HG03469 (cell line): ENCODE results near the gene DYRK1A.
A peak's percentile ranks its signal among the peaks of the same experiment; 100 is the strongest.
"Not testable (repeated sequence)": the region's sequence is repeated elsewhere in the genome, so short reads cannot be mapped to it uniquely, and the experiment has no call there.

Experiments used
- ATAC-seq: cut with Tn5 transposase; IDR thresholded peaks from one replicate; pipeline ENCODE4 v1.9.1; 2021; ENCODE audit warnings: mild to moderate bottlenecking, moderate library complexity, moderate number of reproducible peaks; ENCODE audit not compliant: unreplicated experiment

The DYRK1A gene

GRCh38 chr21:37524944-37525343 is 158.4 kb downstream of the DYRK1A start:
- ATAC-seq, result not testable (repeated sequence)

DNA sequence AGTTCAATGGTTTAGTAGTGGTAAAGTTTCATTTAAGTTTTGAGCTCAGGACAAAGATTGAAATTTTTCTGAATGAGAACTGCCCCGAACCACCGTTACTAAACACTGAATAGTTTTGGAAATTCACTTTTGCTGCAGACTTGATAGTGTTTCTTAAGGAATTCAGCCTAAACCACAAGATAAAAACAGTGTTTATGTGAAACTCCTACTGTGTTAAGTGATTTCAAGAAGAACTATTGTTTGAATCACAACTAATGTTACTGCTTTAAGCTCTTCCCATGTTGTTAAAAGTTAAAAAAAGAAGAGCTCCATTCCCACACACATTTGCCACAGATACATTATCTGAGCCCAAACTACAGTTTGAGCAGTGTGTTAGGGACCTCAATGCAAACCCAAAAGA is 159.2 kb downstream of the DYRK1A start:
- ATAC-seq, result no peak

DNA sequence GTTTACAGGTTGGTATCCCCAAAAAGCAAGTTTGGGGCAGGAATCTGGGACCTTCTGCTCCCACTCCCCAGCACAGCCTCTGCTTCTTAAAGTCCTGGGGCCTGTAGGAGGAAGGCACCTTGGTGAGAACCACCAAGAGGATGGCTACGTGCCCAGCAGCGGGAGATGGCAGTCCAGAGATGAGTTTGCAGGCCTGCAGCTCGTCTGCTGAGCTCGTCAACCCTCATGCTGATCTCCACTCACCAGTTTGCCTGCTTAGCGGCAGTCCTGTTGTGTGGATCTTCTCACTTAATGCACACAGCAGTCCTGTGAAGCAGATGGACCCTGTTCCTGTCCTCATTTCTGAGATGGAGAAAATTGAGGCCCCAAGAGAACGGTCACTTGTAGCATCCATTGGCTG is 160.5 kb downstream of the DYRK1A start:
- ATAC-seq, result no peak

DNA sequence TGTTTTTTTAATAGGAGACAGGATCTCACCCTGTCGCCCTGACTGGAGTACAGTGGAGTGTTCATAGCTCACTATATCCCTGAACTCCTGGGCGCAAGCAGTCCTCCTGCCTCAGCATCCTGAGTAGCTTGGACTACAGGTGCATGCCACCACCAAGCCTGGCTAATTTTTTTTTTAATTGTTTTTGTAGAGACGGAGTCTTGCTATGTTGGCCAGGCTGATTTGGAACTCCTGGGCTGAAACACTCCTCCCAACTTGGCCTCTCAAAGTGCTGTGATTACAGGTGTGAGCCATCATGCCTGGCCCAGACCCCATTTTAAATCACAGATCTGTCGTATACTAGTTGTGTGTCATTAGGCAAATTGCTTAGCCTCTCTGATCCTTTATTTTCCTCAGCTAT is 161.1 kb downstream of the DYRK1A start:
- no peak for ATAC-seq

- no peak for ATAC-seq
Observed at GRCh38 chr21:37528150-37528937, 161.8 kb downstream of the DYRK1A start.

DNA sequence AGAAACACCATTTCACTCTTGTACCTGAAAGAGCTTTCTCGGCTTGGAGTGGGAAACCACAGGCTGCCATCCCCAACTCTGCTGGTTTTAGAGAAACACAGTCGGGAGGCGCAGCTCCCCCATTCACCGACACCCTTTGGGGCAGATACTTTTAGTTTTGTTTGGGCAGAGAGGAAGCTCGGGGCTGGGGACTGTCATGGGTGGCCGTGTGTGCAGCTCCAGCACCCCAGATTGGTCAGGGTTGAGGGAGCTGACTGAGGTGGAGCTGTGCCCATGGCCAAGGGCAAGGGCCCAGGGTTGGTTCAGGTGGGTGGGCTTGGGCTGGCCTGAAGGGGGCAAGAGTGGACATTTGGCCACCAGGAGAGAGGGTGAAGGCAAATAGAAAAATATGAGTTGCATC is 163.1 kb downstream of the DYRK1A start:
- ATAC-seq, result no peak

DNA sequence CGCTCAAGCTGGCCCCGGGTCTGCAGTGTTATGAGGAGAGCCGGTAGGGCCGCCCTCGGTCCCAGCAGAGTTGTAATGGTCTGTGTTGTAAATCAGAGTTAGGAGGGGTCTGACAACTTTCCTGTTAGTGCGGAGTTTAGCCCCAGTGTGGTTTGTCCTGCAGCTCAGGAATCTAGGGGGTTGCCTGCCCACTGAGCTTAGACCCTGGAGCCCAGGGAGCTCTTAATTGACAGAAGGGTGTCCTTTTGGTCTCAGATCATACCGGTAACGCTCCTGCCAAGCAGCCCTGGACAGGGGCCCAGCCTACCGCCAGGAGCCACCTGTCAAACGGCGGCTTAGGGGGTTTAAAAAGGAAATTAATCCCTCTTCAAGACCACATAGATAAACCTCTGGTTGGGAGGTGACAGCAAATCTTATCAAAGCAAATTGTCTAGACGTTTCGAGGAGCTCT is 164.4 kb downstream of the DYRK1A start:
- no peak for ATAC-seq

GRCh38 chr21:37531431-37531932 is 164.9 kb downstream of the DYRK1A start:
- ATAC-seq, result no peak

GRCh38 chr21:37532868-37533780 is 166.6 kb downstream of the DYRK1A start:
- ATAC-seq, result peak; percentile 52

DNA sequence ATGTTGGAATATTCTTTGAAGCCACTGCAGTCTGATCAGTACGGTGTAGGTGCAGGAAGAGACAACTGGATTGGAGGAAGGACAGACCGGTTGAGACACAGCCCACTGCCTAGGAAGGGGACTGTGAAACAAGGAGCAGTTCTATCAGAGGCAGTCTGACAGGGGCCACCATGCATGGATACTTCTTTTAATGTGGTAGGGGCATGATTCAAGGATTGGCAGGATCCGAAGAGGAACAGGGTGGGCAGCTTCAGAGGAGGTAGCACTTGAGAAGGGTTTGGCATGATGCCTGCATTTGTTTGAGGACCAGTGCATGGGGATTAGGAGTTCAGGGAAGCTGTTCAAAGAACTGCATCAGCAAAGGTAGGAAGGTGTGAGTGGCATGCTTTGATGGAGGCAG is 167.9 kb downstream of the DYRK1A start:
- no peak for ATAC-seq

- ATAC-seq, result no peak
Observed at GRCh38 chr21:37535130-37535529, 168.6 kb downstream of the DYRK1A start.

- no peak for ATAC-seq
Observed at GRCh38 chr21:37535672-37536071, 169.1 kb downstream of the DYRK1A start.

- ATAC-seq, result no peak
Observed at GRCh38 chr21:37536616-37537278, 170.2 kb downstream of the DYRK1A start.

DNA sequence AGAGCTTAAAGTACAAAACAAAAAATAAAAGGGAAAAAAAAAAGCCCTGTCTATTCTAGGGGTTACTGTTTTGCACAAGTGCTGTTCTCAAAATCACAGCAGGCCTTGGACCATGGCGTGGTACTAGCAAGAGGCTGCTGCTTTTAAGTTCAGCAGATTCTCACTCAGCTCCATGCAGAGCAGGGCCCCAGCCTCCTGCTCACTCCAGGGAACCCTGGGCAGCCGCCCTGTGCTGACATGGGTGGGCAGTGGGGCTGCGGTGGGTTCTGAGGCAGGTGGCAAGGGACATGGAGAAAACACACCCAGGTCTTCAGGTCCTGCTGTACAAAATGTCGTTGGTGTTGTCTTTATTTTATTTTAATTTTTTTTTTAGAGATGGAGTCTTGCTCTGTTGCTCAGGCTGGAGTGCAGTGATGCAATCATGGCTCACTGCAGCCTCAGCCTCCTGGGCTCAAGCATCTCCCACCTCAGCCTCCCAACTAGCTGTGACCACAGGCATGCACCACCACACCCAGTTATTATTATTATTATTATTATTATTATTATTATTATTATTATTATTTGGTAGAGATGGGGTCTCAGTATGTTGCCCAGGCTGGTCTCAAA is 170.9 kb downstream of the DYRK1A start:
- no peak for ATAC-seq

DNA sequence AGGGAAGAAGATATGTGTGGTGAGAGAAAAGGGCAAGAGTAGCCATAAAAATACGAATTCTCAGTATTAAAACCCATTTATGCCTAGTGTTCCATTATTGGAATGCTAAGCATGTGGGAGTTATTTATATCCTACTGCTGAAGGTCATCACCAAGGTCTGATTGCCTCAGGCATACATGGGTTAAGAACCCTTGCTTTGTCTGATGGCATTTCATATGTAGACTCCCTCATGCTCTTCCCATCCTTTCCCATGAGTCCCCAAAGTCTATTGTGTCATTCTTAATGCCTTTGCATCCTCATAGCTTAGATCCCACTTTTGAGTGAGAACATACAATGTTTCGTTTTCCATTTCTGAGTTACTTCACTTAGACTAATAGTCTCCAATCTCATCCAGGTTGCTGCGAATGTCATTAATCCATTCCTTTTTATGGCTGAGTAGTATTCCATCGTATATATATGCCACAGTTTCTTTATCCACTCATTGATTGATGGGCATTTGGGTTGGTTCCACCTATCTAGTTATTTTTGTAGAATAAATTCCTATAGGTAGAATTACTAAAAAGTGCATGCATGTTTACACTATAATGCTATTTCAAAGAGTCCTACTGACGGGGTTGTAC is 172.5 kb downstream of the DYRK1A start:
- ATAC-seq, result no peak

DNA sequence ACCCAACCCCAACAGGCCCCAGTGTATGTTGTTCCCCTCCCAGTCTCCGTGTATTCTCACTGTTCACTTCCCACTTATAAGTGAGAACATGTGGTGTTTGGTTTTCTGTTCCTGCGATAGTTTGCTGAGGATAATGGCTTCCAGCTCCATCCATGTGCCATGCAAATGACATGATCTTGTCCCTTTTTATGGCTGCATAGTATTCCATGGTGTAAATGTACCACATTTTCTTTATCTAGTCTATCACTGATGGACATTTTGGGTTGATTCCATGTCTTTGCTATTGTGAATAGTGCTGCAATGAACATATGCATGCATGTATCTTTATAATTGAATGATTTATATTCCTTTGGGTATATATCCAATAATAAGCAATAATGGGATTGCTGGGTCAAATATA is 174.6 kb downstream of the DYRK1A start:
- ATAC-seq, result not testable (repeated sequence)

GRCh38 chr21:37542512-37542911 is 175.9 kb downstream of the DYRK1A start:
- ATAC-seq, result no peak

DNA sequence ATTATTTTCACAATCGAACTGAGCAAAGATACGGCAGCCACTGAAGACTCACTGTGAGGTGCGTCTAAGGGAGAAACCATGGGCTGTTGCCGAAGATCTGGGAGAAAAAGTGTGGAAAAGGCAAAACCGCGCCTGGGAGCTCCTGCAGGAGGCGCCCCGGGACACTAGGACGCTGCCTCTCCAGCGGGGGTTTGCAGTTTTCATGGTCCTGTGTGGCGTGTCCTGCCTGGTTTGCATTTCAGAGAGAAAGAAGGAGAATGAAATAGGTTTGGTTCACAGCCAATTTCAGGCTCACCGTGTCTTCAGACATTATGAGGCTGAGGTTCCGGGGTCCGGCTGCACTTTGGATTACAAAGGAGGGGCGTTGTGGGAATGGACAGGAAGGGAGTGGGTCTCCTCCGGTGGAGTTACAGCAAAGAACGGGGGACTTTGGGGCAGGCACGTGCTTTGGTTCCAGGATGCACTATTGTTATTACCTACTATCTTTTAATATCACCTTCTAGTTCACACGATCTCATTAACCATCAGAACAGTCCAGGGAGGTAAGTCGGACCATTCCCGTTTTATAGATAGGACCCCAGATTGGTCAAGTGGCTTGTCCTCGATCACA is 179.8 kb downstream of the DYRK1A start:
- no peak for ATAC-seq

- ATAC-seq, result no peak
Observed at GRCh38 chr21:37546949-37547614, 180.5 kb downstream of the DYRK1A start.
